HG03108 (cell line): ENCODE data around the gene ANGPT4.

ENCODE experiments used
- ATAC-seq: cut with Tn5 transposase; IDR thresholded peaks from one replicate; pipeline ENCODE4 v1.9.1; 2021; ENCODE audit warnings: moderate library complexity; ENCODE audit not compliant: unreplicated experiment

Gene ANGPT4, protein sequence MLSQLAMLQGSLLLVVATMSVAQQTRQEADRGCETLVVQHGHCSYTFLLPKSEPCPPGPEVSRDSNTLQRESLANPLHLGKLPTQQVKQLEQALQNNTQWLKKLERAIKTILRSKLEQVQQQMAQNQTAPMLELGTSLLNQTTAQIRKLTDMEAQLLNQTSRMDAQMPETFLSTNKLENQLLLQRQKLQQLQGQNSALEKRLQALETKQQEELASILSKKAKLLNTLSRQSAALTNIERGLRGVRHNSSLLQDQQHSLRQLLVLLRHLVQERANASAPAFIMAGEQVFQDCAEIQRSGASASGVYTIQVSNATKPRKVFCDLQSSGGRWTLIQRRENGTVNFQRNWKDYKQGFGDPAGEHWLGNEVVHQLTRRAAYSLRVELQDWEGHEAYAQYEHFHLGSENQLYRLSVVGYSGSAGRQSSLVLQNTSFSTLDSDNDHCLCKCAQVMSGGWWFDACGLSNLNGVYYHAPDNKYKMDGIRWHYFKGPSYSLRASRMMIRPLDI

DNA sequence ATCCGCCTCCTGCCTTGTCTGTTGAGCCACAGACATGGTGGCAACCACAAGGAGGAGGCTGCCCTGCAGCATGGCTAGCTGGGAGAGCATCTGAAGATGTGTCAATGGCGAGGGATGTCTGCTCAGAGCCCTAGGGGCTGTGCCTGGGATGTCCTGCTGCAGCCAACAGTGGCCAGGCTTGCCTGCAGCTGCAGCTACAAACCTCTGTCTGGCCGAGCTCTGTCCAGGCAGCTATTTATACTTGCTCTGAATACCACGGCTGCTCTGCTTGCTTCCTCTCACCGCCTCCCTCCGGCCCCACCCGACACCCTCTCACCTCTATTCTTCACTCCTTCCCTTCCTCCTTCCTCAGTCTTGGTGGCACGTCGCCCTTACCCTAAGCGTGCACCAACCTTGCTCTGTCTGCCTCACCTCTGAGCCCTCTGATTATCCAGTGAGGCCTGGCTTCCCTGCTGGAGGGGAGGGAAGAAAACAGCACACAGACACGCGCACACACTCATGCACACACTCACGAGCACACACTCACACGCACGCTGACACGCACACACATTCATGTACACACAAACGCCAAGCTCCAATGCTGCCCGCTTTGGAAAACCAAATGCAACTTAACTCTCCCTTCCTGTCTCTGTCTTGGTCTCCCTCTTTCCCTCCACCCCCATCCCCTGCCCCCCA lies at the start of gene ANGPT4:
TSS of gene ANGPT4 (minus strand) at position 210 of the 675 bp plus-strand sequence. CDS start at position 90, 120 bp downstream.
- no peak for ATAC-seq

- no peak for ATAC-seq
Measured at GRCh38 chr20:963795-964194, 47.7 kb upstream of the ANGPT4 start.

GRCh38 chr20:962683-963082 lies 46.5 kb upstream of the ANGPT4 start:
- no peak for ATAC-seq

DNA sequence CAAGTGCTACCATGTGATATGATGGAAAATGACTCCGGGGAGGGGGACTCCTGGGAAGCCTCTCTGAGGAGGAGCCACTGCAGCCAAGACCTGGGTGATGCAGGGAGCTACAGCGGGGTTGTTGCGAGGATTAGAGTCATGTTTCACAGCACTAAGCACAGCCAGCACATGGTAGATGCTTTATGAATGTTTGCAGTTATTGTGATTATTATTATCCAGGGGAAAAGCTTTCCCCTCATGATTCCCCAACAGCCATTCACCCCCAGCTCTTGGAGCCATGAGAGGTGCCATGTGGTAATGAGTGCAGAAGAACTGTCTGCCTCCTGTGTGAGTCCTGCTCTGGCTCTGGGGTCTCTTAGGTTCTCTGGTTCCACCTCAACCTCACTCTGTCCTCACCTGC lies 46.1 kb upstream of the ANGPT4 start:
- ATAC-seq = no peak

DNA sequence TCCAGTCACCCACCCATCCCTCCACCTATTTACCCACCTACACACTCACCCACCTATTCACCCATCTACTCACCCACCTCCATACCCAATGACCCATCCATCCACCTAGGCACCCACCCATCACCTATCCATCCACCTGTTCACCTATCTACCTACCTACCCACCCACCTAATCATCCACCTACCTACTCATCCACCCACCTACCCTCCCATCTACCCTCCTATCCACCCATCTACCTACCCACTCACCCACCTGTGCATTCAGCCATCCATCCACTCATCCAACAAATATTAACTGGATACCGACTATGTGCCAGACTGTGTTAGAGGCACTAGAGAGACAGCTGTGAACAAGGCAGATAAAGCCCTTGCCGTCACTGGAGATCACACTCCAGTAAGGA lies 45.6 kb upstream of the ANGPT4 start:
- ATAC-seq = no peak

DNA sequence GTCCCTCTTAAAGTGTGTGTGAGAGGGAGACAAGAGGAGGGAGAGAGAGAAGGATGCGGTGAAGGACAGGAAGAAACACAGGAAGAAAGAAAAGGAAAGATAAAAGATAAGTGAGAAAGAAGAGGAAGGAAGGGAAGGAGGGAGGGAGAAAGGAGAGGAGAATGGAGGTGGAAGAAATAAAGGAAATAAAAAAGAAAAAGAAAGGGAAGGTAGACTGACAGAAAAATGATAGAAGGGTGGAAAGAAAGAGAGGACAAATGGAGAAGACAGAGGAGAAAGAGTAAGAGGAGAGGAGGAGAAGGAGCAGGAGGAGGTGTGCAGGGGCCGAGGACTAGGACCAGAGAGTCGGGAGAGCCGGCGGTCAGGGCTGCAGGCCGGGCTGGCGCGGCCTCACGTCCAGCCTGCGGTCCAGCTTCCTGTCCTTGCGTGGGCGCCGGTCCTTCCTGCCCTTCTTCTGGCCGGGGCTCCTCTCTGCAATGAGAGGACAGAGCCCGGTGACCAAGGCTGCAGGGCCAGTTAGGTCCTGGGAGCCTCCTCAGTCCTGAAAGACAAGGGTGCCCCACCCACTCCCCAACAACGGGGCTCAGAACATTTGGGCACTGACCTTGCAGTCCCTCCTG lies 44.0 kb upstream of the ANGPT4 start:
- ATAC-seq = no peak

DNA sequence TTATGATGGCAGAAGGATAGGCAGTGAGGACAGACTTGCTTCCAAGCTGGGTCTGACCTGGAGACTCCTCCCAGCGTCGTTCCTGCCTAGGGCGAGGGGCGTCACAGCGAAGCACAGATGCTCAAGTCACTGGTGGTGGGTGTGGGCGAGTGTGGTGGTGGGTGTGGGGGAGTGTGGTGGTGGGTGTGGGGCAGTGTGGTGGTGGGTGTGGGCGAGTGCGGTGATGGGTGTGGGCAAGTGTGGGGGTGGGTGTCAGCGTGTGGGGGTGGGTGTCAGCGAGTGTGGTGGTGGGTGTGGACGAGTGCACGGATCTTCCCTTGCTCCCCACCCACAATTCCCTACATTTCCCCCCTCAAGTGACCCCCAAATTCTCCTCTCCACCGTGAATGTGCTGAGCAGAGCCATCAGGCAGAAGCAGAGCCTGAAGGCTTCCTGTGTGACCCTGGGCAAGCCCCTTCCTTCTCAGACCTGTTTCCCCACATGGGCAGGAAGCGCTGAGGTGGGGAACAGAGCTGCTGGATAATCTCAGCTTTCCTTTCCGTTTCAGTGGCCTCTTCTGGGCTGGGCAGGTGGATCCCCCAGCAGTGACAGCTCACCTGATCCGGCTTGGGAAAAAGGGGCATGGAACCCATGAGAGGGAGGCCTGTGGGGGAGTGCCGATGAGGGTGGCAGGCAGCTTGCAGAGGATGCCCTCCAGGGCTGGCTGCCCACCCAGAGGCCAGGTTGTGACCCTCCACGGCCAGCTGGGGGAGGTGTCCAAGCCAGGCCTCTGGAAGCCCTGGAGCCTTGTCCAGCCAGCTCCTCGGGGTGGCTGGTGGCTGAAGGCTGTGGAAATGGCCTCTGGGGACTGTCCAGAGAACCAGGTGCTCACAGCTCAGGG lies 43.0 kb upstream of the ANGPT4 start:
- ATAC-seq = no peak

- no peak for ATAC-seq
Measured at GRCh38 chr20:957544-957943, 41.4 kb upstream of the ANGPT4 start.

DNA sequence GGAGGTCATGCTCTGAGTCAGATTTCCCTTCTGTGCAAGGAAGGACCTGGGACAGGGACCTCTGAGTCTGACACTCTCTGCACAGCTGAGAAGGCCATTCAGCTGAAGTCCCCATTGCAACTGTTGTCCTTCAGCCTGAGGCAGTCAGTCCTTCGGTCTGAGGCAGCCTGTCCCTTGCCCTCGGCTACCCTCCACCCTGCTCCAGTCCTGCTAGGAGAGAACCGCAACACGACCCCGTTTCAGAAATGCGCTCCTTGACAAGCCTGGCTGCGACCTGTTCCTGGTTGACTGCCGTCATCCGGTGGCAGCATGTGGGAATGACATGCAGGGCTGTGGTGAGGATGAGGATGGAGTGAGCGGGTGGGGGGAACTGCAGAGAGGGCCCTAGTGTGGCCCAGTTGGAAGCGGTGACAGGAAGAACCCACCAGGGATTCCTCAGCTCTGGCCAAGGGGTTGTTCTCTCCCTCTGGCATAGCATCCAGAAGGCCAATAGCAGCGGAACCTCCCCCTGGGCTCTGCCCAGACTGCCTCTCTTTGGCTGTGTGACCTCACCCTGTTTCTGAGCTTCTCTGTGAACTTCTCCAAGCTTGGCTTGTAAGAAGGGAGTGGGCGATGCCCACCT lies 40.3 kb upstream of the ANGPT4 start:
- peak; percentile 58 for ATAC-seq

- no peak for ATAC-seq
Measured at GRCh38 chr20:955656-956055, 39.5 kb upstream of the ANGPT4 start.

- ATAC-seq = no peak
Measured at GRCh38 chr20:955111-955510, 39.0 kb upstream of the ANGPT4 start.

- ATAC-seq = no peak
Measured at GRCh38 chr20:953742-954141, 37.6 kb upstream of the ANGPT4 start.

DNA sequence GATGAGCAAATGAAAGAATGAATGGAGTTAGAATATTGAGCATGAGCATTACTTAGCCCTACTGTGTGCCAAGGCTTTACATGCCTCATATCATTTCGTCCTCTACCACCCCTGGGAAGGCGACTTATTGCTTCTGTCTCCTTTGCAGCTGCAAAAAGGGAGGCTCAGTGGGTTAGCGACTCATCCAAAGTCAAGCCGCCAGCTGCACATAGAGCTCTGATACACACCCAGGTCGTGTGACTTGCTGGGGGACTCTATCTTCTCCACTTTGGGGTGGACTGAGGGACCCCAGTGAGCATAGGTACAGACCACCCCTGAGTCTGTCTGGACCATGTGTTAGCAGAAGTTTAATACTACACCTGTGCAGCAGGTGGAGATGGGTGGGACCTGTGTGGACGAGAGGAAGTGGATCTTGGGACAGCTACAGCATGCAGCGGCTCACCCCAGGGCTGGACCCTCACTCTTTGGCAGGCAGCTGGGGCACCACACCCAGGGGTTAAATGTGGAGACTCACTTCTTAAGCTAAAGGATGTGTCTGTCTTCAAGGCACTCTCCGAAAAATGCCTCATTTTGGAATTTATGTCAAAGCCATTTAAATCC lies 36.2 kb upstream of the ANGPT4 start:
- ATAC-seq = no peak

GRCh38 chr20:951384-952169 lies 35.4 kb upstream of the ANGPT4 start:
- no peak for ATAC-seq

DNA sequence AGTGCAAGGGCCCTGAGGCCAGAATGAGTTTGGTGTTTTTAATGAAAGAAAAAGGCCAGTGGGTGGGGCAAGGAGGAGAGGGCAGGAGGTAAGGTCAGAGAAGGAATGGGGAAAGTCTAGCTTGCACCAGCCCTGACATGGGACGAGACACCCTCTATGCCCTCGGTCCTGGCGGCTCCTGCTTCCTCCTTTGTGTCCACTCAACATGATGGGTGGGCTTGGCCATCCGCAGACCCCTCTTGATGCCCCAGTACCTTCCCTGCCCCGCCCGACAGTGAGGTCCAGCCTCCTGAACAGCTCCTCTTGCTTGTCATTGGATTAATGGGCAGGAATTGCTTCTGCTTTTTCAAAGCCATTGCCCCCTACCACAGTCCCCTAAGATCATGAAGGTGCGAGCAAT lies 33.6 kb upstream of the ANGPT4 start:
- ATAC-seq = no peak

- ATAC-seq = no peak
Measured at GRCh38 chr20:946826-947225, 30.7 kb upstream of the ANGPT4 start.

GRCh38 chr20:945841-946240 lies 29.7 kb upstream of the ANGPT4 start:
- no peak for ATAC-seq

DNA sequence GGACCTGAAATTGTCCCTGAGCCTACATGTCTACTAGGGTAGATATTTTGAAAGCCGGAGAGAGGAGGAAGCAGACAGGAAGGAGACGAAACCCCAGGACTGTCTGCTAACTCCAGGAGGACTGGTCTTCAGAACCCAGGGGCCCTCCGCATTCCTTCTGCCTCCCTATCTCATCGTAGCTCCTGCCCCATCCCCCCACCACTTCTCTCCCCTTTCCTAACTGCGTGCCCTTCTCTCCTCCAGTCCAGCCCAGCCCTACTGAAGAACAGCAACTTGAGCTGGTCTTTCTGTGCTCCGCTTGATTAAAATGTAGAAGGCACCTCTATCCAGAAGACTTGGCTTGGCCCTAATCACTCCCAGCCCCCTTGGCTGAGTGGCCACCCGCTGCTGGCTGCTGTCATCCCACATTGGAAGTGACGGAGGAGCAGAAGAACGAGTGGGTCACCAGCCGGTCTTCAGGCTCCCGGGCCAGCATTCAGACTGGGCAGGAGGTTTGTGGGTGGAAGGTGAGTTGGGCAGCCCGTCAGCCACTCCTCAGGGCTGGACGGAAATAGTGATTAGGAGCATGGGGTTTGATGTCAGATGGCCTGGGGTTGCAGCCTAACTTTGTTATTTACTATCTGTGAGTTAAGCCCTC lies 28.8 kb upstream of the ANGPT4 start:
- no peak for ATAC-seq

DNA sequence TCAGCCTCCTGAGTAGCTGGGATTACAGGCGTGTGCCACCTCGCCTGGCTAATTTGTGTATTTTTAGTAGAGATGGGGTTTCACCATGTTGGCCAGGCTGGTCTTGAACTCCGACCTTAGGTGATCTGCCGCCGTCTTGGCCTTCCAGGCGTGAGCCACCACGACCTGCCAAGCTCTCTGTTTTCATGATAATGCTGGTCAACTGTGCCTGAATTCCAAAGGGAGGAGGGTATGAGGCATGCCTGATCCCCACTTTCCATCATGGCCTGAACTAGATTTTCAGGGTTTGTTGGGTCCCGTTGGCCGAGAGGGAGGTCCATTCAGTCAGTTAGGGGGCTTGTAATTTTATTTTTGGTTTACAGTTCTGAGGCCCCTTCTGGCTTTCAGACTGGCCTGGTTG lies 28.0 kb upstream of the ANGPT4 start:
- ATAC-seq = no peak
